ENCODE data around the gene TMEM178B.
"Not testable (repeated sequence)": the region's sequence is repeated elsewhere in the genome, so short reads cannot be mapped to it uniquely, and the experiment has no call there.

DNA sequence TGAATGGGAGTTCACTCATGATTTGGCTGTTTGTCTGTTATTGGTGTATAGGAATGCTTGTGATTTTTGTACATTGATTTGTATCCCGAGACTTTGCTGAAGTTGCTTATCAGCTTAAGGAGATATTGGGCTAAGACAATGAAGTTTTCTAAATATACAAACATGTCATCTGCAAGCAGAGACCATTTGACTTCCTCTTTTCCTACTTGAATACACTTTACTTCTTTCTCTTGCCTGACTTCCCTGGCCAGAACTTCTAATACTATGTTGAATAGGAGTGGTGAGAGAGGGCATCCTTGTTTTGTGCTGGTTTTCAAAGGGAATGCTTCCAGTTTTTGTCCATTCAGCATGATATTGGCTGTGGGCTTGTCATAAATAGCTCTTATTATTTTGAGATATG is 101.9 kb downstream of the TMEM178B start:
- not testable (repeated sequence) for TF ChIP-seq TBL1XR1 (IDR thresholded peaks at IDR 0.05; ENCODE audit: low read depth, low read length); JUND (IDR thresholded peaks at IDR 0.05; ENCODE audit: low read depth, low read length); EED (IDR thresholded peaks at IDR 0.05; ENCODE audit: low read depth); EP300 (IDR thresholded peaks at IDR 0.05; ENCODE audit: borderline replicate concordance in 1 of 2, control insufficient read depth in 1 of 2, low read depth in 2 of 2, low read length in 2 of 2); BHLHE40 (IDR thresholded peaks at IDR 0.05; ENCODE audit: borderline replicate concordance in 1 of 2, low read depth in 2 of 2, low read length in 1 of 2)
- TF ChIP-seq, protein P1, sequence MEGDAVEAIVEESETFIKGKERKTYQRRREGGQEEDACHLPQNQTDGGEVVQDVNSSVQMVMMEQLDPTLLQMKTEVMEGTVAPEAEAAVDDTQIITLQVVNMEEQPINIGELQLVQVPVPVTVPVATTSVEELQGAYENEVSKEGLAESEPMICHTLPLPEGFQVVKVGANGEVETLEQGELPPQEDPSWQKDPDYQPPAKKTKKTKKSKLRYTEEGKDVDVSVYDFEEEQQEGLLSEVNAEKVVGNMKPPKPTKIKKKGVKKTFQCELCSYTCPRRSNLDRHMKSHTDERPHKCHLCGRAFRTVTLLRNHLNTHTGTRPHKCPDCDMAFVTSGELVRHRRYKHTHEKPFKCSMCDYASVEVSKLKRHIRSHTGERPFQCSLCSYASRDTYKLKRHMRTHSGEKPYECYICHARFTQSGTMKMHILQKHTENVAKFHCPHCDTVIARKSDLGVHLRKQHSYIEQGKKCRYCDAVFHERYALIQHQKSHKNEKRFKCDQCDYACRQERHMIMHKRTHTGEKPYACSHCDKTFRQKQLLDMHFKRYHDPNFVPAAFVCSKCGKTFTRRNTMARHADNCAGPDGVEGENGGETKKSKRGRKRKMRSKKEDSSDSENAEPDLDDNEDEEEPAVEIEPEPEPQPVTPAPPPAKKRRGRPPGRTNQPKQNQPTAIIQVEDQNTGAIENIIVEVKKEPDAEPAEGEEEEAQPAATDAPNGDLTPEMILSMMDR (IDR thresholded peaks at IDR 0.05 in 2 of 3, conservative IDR thresholded peaks at IDR 0.05 in 1 of 3; ENCODE audit: control insufficient read depth in 2 of 3, extremely low read depth in 1 of 3, insufficient read depth in 1 of 3, low read depth in 3 of 3, low read length in 3 of 3) = not testable (repeated sequence)
- TF ChIP-seq, protein P2, sequence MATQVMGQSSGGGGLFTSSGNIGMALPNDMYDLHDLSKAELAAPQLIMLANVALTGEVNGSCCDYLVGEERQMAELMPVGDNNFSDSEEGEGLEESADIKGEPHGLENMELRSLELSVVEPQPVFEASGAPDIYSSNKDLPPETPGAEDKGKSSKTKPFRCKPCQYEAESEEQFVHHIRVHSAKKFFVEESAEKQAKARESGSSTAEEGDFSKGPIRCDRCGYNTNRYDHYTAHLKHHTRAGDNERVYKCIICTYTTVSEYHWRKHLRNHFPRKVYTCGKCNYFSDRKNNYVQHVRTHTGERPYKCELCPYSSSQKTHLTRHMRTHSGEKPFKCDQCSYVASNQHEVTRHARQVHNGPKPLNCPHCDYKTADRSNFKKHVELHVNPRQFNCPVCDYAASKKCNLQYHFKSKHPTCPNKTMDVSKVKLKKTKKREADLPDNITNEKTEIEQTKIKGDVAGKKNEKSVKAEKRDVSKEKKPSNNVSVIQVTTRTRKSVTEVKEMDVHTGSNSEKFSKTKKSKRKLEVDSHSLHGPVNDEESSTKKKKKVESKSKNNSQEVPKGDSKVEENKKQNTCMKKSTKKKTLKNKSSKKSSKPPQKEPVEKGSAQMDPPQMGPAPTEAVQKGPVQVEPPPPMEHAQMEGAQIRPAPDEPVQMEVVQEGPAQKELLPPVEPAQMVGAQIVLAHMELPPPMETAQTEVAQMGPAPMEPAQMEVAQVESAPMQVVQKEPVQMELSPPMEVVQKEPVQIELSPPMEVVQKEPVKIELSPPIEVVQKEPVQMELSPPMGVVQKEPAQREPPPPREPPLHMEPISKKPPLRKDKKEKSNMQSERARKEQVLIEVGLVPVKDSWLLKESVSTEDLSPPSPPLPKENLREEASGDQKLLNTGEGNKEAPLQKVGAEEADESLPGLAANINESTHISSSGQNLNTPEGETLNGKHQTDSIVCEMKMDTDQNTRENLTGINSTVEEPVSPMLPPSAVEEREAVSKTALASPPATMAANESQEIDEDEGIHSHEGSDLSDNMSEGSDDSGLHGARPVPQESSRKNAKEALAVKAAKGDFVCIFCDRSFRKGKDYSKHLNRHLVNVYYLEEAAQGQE (IDR thresholded peaks at IDR 0.05; ENCODE audit: low read depth, low read length) = not testable (repeated sequence)

Measured in GM12878 (cell line).